Skeletal muscle tissue (tissue), 4 donors: Measurements from ENCODE around the gene CC2D2B. TPM values are rescaled to one million over a fixed set of nuclear protein-coding genes. Genes with fewer than 3 reads are reported as not detected.
"Not testable (repeated sequence)": the region's sequence is repeated elsewhere in the genome, so short reads cannot be mapped to it uniquely, and the experiment has no call there.

ENCODE experiments used
- H3K27ac ChIP-seq: one replicate; pipeline ENCODE4 v1.7.0; 2013; ENCODE audit warnings: mild to moderate bottlenecking, low read depth, low read length, inconsistent platforms
- H3K27me3 ChIP-seq, 3 donors: one replicate each; pipeline ENCODE4 v1.7.0; 2013; ENCODE audit warnings: low read length in 3 of 3; ENCODE audit not compliant: control insufficient read depth in 3 of 3, insufficient read depth in 3 of 3
- H3K36me3 ChIP-seq, 3 donors: one replicate each; pipeline ENCODE4 v1.7.0; 2013; ENCODE audit warnings: low read length in 3 of 3; ENCODE audit not compliant: control insufficient read depth in 3 of 3, insufficient read depth in 3 of 3
- H3K4me1 ChIP-seq, 3 donors: one replicate each; pipeline ENCODE4 v1.7.0; 2013; ENCODE audit warnings: low read length in 3 of 3, mild to moderate bottlenecking in 3 of 3; ENCODE audit not compliant: control insufficient read depth in 3 of 3, insufficient read depth in 3 of 3
- H3K4me3 ChIP-seq, 3 donors: one replicate each; pipeline ENCODE4 v1.7.0; 2013; ENCODE audit warnings: low read length in 3 of 3
- H3K9ac ChIP-seq, 3 donors: one replicate each; pipeline ENCODE4 v1.7.0; 2013; ENCODE audit warnings: low read length in 3 of 3, mild to moderate bottlenecking in 3 of 3, moderate library complexity in 2 of 3, low read depth in 1 of 3
- H3K9me3 ChIP-seq, 3 donors: one replicate each; pipeline ENCODE4 v1.7.0; 2013; ENCODE audit warnings: low read length in 3 of 3; ENCODE audit not compliant: control insufficient read depth in 3 of 3
- total RNA-seq: library from RNA; depleted of rRNA; stranded (reverse); fragments of >200 nt; gene quantifications from one replicate; pipeline ENCODE4 v1.2.3, GENCODE V29; 2014
- donor health status: Osteomylitis.

The CC2D2B gene
- total RNA-seq, 1 donor from 2014 or later: 1.6 TPM

- Histone ChIP-seq H3K9ac (no peak overlapping the region), H3K4me3 (no peak overlapping the region), H3K27ac (no peak overlapping the region), H3K27me3 (no peaks in the 10 kb centered on the region), H3K36me3 (no peaks in the 10 kb centered on the region), H3K9me3 (peaks cover 0 to 4% (median 3%) of the 10 kb centered on the region in 3 donors), H3K4me1 (no peaks in the 10 kb centered on the region)
Measured at GRCh38 chr10:95963202-95963990, 55.6 kb downstream of the CC2D2B start.

GRCh38 chr10:95963991-95964389 lies 56.2 kb downstream of the CC2D2B start:
- no peak overlapping the region for H3K4me3 ChIP-seq
- H3K27me3 ChIP-seq: no peaks in the 10 kb centered on the region
- H3K9ac ChIP-seq: no peak overlapping the region
- H3K27ac ChIP-seq: no peak overlapping the region
- H3K36me3 ChIP-seq: no peaks in the 10 kb centered on the region
- H3K4me1 ChIP-seq: no peaks in the 10 kb centered on the region
- H3K9me3 ChIP-seq: peaks cover 0 to 4% (median 2%) of the 10 kb centered on the region in 3 donors

GRCh38 chr10:95964756-95965155 lies 57.0 kb downstream of the CC2D2B start:
- H3K9me3 ChIP-seq: peaks cover 0 to 4% (median 0%) of the 10 kb centered on the region in 3 donors
- H3K4me1 ChIP-seq: no peaks in the 10 kb centered on the region
- no peaks in the 10 kb centered on the region for H3K27me3 ChIP-seq
- no peak overlapping the region for H3K9ac ChIP-seq
- H3K27ac ChIP-seq: no peak overlapping the region
- H3K4me3 ChIP-seq: no peak overlapping the region
- no peaks in the 10 kb centered on the region for H3K36me3 ChIP-seq

- Histone ChIP-seq H3K9ac (no peak overlapping the region), H3K36me3 (no peaks in the 10 kb centered on the region), H3K27me3 (no peaks in the 10 kb centered on the region)
Measured at GRCh38 chr10:95976362-95977229, 68.8 kb downstream of the CC2D2B start.

GRCh38 chr10:95982200-95982599 lies 74.4 kb downstream of the CC2D2B start:
- Histone ChIP-seq H3K9me3 (no peaks in the 10 kb centered on the region), H3K27me3 (no peaks in the 10 kb centered on the region), H3K4me1 (no peaks in the 10 kb centered on the region), H3K27ac (no peak overlapping the region), H3K4me3 (no peak overlapping the region), H3K9ac (no peak overlapping the region), H3K36me3 (no peaks in the 10 kb centered on the region)

More at GRCh38 chr10:95976362-95977229, 68.8 kb downstream of the CC2D2B start:
- Histone ChIP-seq H3K27ac (no peak overlapping the region), H3K4me3 (no peak overlapping the region), H3K9me3 (no peaks in the 10 kb centered on the region), H3K4me1 (no peaks in the 10 kb centered on the region)

- Histone ChIP-seq H3K4me1 (no peaks in the 10 kb centered on the region), H3K27me3 (no peaks in the 10 kb centered on the region), H3K9me3 (no peaks in the 10 kb centered on the region), H3K27ac (no peak overlapping the region), H3K36me3 (no peaks in the 10 kb centered on the region), H3K9ac (no peak overlapping the region), H3K4me3 (no peak overlapping the region)
Measured at GRCh38 chr10:95987685-95988426, 80.1 kb downstream of the CC2D2B start.

GRCh38 chr10:95988702-95989101 lies 80.9 kb downstream of the CC2D2B start:
- Histone ChIP-seq H3K9me3 (no peaks in the 10 kb centered on the region), H3K4me1 (no peaks in the 10 kb centered on the region), H3K9ac (no peak overlapping the region), H3K36me3 (no peaks in the 10 kb centered on the region), H3K4me3 (no peak overlapping the region), H3K27ac (no peak overlapping the region), H3K27me3 (no peaks in the 10 kb centered on the region)

- not testable (repeated sequence) for H3K36me3 ChIP-seq, H3K9ac ChIP-seq, H3K4me3 ChIP-seq, H3K4me1 ChIP-seq, H3K27me3 ChIP-seq, H3K9me3 ChIP-seq, H3K27ac ChIP-seq
Measured at GRCh38 chr10:95994376-95994775, 86.6 kb downstream of the CC2D2B start.

- Histone ChIP-seq H3K9me3 (no peaks in the 10 kb centered on the region), H3K9ac (no peak overlapping the region), H3K36me3 (no peaks in the 10 kb centered on the region), H3K4me1 (no peaks in the 10 kb centered on the region), H3K27me3 (no peaks in the 10 kb centered on the region), H3K27ac (no peak overlapping the region), H3K4me3 (no peak overlapping the region)
Measured at GRCh38 chr10:95998255-95998784, 90.5 kb downstream of the CC2D2B start.
